ENCODE results near the gene NFIA. TPM values are rescaled to one million over a fixed set of nuclear protein-coding genes. Genes with fewer than 3 reads are reported as not detected.

NFIA gene
- total and polyA plus RNA-seq, 9 of the 15 experiments (the other 6 are each of a cell fraction or from before 2014, with no cell fraction given), result 5.3 to 24.9 (median 9.8) TPM

DNA sequence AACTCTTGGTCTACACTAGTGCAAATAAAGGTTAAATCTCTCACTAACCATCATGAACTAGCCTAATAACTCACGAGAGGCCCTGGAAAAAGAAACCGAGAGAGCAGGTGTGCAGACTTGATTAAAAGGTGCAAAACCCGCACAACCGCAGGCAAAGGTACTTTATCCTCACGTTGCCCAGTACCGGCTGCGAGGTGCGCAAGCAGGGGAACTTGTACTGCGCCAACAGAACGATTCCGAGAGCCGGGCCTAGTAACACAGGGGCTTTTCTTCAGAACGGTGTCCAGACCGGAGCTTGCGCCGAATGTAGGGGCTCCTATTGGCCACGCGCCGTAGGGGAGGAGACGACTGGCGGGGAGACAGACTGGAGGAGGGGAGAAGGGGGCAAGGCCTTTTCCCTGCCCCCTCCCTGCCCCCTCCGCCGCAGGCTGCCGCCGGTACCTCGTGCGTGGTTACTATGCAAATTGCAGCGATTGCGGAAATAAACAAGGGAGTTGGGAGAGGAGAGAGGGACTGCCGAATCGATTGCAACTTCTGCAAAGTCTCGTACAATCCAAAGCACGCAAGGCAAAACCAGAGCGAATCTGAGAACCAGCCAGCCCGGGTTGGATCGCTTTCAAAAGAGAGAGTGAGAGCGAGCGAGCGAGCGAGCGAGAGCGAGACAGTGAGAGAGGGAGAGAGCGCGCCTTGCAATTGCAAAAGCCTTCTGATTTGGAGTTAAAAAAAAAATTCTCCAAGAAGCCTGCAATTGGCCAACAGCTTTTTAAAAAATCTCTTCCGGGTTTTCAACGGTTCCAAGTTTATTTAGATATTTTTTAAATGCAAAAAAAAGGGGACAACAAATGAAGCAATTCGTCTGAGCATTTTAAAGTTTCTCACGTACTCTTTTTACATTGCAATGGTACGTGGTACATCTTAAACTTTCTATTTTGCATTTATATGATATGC is 5.4 kb upstream of the NFIA start (continued):
- TF ChIP-seq, protein P1, sequence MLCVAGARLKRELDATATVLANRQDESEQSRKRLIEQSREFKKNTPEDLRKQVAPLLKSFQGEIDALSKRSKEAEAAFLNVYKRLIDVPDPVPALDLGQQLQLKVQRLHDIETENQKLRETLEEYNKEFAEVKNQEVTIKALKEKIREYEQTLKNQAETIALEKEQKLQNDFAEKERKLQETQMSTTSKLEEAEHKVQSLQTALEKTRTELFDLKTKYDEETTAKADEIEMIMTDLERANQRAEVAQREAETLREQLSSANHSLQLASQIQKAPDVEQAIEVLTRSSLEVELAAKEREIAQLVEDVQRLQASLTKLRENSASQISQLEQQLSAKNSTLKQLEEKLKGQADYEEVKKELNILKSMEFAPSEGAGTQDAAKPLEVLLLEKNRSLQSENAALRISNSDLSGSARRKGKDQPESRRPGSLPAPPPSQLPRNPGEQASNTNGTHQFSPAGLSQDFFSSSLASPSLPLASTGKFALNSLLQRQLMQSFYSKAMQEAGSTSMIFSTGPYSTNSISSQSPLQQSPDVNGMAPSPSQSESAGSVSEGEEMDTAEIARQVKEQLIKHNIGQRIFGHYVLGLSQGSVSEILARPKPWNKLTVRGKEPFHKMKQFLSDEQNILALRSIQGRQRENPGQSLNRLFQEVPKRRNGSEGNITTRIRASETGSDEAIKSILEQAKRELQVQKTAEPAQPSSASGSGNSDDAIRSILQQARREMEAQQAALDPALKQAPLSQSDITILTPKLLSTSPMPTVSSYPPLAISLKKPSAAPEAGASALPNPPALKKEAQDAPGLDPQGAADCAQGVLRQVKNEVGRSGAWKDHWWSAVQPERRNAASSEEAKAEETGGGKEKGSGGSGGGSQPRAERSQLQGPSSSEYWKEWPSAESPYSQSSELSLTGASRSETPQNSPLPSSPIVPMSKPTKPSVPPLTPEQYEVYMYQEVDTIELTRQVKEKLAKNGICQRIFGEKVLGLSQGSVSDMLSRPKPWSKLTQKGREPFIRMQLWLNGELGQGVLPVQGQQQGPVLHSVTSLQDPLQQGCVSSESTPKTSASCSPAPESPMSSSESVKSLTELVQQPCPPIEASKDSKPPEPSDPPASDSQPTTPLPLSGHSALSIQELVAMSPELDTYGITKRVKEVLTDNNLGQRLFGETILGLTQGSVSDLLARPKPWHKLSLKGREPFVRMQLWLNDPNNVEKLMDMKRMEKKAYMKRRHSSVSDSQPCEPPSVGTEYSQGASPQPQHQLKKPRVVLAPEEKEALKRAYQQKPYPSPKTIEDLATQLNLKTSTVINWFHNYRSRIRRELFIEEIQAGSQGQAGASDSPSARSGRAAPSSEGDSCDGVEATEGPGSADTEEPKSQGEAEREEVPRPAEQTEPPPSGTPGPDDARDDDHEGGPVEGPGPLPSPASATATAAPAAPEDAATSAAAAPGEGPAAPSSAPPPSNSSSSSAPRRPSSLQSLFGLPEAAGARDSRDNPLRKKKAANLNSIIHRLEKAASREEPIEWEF (CRISPR knock-in tag; IDR thresholded peaks at IDR 0.05), result no peak
- peak; percentile 55 for TF ChIP-seq L3MBTL2 (IDR thresholded peaks at IDR 0.05)
- peak; percentile 76; the same call in 1 of the 2 replicates for TF ChIP-seq CTBP1 (IDR thresholded peaks at IDR 0.05; ENCODE audit: borderline replicate concordance)
- peak; percentile 47 for TF ChIP-seq ETV1 (tag; conservative IDR thresholded peaks at IDR 0.05; ENCODE audit: low read depth)
- TF ChIP-seq JUND (IDR thresholded peaks at IDR 0.05; ENCODE audit: borderline replicate concordance, low read depth, low read length), result peak; percentile 53
- TF ChIP-seq JUND (tag; IDR thresholded peaks at IDR 0.05; ENCODE audit: borderline replicate concordance, low read depth, low read length), result no peak; the same call in 2 of the 3 replicates
- peak; percentile 32; the same call in 1 of the 2 replicates for TF ChIP-seq ZKSCAN1 (IDR thresholded peaks at IDR 0.05; ENCODE audit: low read depth, low read length)
- no peak for TF ChIP-seq MCM2 (IDR thresholded peaks at IDR 0.05; ENCODE audit: low read depth)
- no peak for TF ChIP-seq ZNF778 (CRISPR knock-in tag; IDR thresholded peaks at IDR 0.05)
- peak; percentile 82 for TF ChIP-seq RBFOX2 (IDR thresholded peaks at IDR 0.05; ENCODE audit: low read depth, low read length)
- 0 out of 2 replicates have a peak, but pooled peaks have one; percentile 28 for TF ChIP-seq KAT7 (CRISPR knock-in tag; IDR thresholded peaks at IDR 0.05; ENCODE audit: borderline replicate concordance)
- peak; percentile 67 for TF ChIP-seq NCOR1 (IDR thresholded peaks at IDR 0.05)
- no peak for TF ChIP-seq SRSF9 (IDR thresholded peaks at IDR 0.05; ENCODE audit: borderline replicate concordance, low read depth, low read length)
- TF ChIP-seq, protein P2, sequence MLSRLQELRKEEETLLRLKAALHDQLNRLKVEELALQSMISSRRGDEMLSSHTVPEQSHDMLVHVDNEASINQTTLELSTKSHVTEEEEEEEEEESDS (CRISPR knock-in tag; IDR thresholded peaks at IDR 0.05), result no peak
- peak; percentile 93 for TF ChIP-seq EP400 (IDR thresholded peaks at IDR 0.05)
- peak; percentile 81; the same call in 1 of the 2 replicates for TF ChIP-seq FOXK1 (CRISPR knock-in tag; IDR thresholded peaks at IDR 0.05; ENCODE audit: borderline replicate concordance)
- TF ChIP-seq XRCC4 (IDR thresholded peaks at IDR 0.05; ENCODE audit: extremely low read depth, insufficient read depth, insufficient read length), result no peak
- TF ChIP-seq ZBTB17 (CRISPR knock-in tag; IDR thresholded peaks at IDR 0.05), result peak; percentile 68; the same call in 1 of the 2 replicates
- TF ChIP-seq HNRNPH1 (optimal IDR thresholded peaks at IDR 0.05; ENCODE audit: low read depth, low read length), result no peak
- TF ChIP-seq HDAC3 (IDR thresholded peaks at IDR 0.05; ENCODE audit: borderline replicate concordance, partially characterized antibody), result peak; percentile 46
- TF ChIP-seq TOE1 (IDR thresholded peaks at IDR 0.05; ENCODE audit: borderline replicate concordance), result peak; percentile 77; the same call in 1 of the 2 replicates
- TF ChIP-seq TOE1 (CRISPR knock-in tag; IDR thresholded peaks at IDR 0.05; ENCODE audit: borderline replicate concordance, low read depth), result no peak
- TF ChIP-seq ELF1 (tag; IDR thresholded peaks at IDR 0.05), result peak; percentile 86
- TF ChIP-seq ASH1L (IDR thresholded peaks at IDR 0.05; ENCODE audit: borderline replicate concordance, low read depth, partially characterized antibody), result peak; percentile 16
